Common myeloid progenitor, CD34-positive (primary cell): Measurements from ENCODE around the gene RBM23.
"Not testable (repeated sequence)": the region's sequence is repeated elsewhere in the genome, so short reads cannot be mapped to it uniquely, and the experiment has no call there.

Experiments used
- CTCF ChIA-PET: fragments of 350-600 bp; sonication (Branson Sonifier 250); formaldehyde crosslinking; loops from one replicate; lab custom pipeline; 2021; ENCODE audit warnings: antibody characterized with exemption; lab: Charles Lee
- POLR2A ChIA-PET: fragments of 350-600 bp; sonication (Branson Sonifier 250); formaldehyde crosslinking; loops from one replicate; lab custom pipeline; 2021; ENCODE audit warnings: antibody characterized with exemption; lab: Charles Lee
- DNase-seq, 3 donors: peaks; one replicate each; pipeline versions ENCODE4 v3.0.0 to v3.0.0-alpha.2; 2013
- H3K27ac ChIP-seq, 2 experiments: 1 replicate in 1 of 2; 2 replicates in 1 of 2; pipeline ENCODE4 v1.7.0; 2013; ENCODE audit warnings: inconsistent platforms in 2 of 2, low read length in 2 of 2, mild to moderate bottlenecking in 2 of 2, low read depth in 1 of 2, moderate library complexity in 1 of 2; ENCODE audit not compliant: severe bottlenecking in 2 of 2, insufficient read depth in 1 of 2, poor library complexity in 1 of 2
- H3K27me3 ChIP-seq, 5 experiments: replicated peaks in 2 of 5; 1 replicate in 3 of 5; 2 replicates in 2 of 5; pipeline versions ENCODE4 v1.6.1 to v1.7.0; 2013; ENCODE audit warnings: low read length in 4 of 5, mild to moderate bottlenecking in 2 of 5, moderate library complexity in 2 of 5, inconsistent platforms in 1 of 5; ENCODE audit not compliant: insufficient read depth in 5 of 5, control insufficient read depth in 4 of 5
- H3K36me3 ChIP-seq, 4 experiments: 1 replicate in 2 of 4; 2 replicates in 2 of 4; pipeline versions ENCODE4 v1.6.1 to v1.7.0; 2013; ENCODE audit warnings: low read length in 3 of 4, control low read depth in 1 of 4, mild to moderate bottlenecking in 1 of 4; ENCODE audit not compliant: control insufficient read depth in 4 of 4, insufficient read depth in 4 of 4
- H3K4me1 ChIP-seq, 4 experiments: 1 replicate in 3 of 4; 2 replicates in 1 of 4; pipeline versions ENCODE4 v1.6.1 to v1.7.1; 2013; ENCODE audit warnings: low read length in 3 of 4, mild to moderate bottlenecking in 3 of 4, control low read depth in 1 of 4, inconsistent platforms in 1 of 4, moderate library complexity in 1 of 4; ENCODE audit not compliant: control insufficient read depth in 4 of 4, insufficient read depth in 4 of 4; ENCODE audit errors: control extremely low read depth in 1 of 4
- H3K4me3 ChIP-seq, 7 experiments: 1 replicate in 4 of 7; 2 replicates in 3 of 7; pipeline versions ENCODE4 v1.5.1 to v1.7.0; 2013; ENCODE audit warnings: mild to moderate bottlenecking in 7 of 7, low read length in 6 of 7, moderate library complexity in 6 of 7, inconsistent platforms in 2 of 7, low read depth in 2 of 7, control low read depth in 1 of 7; ENCODE audit not compliant: insufficient read depth in 4 of 7, control insufficient read depth in 1 of 7; ENCODE audit errors: extremely low read depth in 1 of 7
- H3K9me3 ChIP-seq, 5 experiments: 1 replicate in 4 of 5; 2 replicates in 1 of 5; pipeline versions ENCODE4 v1.6.1 to v1.7.1; 2013; ENCODE audit warnings: low read length in 4 of 5, mild to moderate bottlenecking in 2 of 5, inconsistent platforms in 1 of 5, low read depth in 1 of 5, moderate library complexity in 1 of 5; ENCODE audit not compliant: control insufficient read depth in 4 of 5, insufficient read depth in 2 of 5; ENCODE audit errors: control extremely low read depth in 1 of 5
- WGBS: methylation state at CpG from one replicate; pipeline ENCODE4 v1.1.5; 2013; ENCODE audit not compliant: insufficient coverage; 5-methylcytosine and 5-hydroxymethylcytosine counted together

RBM23 gene

DNA sequence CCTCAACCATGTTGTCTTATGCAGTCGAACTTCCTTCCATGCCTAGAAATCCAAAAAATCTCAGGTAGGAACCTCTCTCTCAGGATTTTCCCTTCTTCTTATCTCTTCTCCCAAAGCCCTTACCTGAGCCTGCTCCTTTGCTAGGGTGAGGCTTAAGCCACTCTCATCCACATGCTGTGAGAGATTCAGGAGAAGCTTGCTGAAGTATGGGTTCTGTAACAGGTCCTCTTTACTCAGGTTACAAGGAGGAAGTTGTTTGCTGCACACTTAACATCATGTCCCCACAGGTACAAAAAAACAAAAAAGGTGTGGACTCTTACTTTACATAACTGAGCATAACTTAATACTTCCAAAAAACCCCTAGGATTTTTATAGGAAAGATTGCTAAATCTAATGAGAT is 33.5 kb upstream of the RBM23 start:
- H3K27ac ChIP-seq: no peak overlapping the region
- no peaks in the 10 kb centered on the region for H3K9me3 ChIP-seq
- H3K27me3 ChIP-seq: no peaks in the 10 kb centered on the region
- peaks cover 3 to 24% (median 12%) of the 10 kb centered on the region in 4 experiments for H3K4me1 ChIP-seq
- DNase-seq: no peak
- CTCF ChIA-PET: interaction anchor here (1.1 to 9.2 kb wide), 2 partner anchors 22 to 23 kb away, joined by 5 to 83 read pairs; no protein-coding TSS in a partner anchor
- peak overlapping the region in 1 of 7 experiments; percentile 38 for H3K4me3 ChIP-seq
- H3K36me3 ChIP-seq: peaks cover 9 to 26% (median 19%) of the 10 kb centered on the region in 4 experiments
- WGBS: 100% methylated on average over 1 of the region's 1 CpG
- POLR2A ChIA-PET: no interaction called here

DNA sequence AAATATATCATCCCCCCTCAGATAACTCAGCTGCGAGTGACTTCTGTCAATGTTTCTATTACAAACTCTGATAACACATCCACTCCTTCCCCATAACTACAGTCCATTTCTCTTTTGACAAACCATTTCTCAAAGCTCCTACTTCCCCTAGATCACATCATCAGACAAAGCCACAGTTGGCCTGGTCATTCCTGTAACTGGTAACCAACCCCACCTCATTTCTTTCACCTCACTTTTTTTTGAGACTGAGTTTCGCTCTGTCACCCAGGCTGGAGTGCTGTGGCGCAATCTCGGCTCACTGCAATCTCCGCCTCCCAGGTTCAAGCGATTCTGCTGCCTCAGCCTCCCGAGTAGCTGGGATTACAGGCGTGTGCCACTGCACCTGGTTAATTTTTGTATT is 32.8 kb upstream of the RBM23 start:
- peak in 2 of 3 donors; percentile 22 to 31 for DNase-seq
- not testable (repeated sequence) for H3K27ac ChIP-seq, H3K9me3 ChIP-seq, H3K4me3 ChIP-seq, H3K27me3 ChIP-seq
- 100% methylated on average over 5 of the region's 8 CpGs for WGBS
- peaks cover 15 to 32% (median 24%) of the 10 kb centered on the region in 4 experiments for H3K36me3 ChIP-seq
- ChIA-PET POLR2A (interaction anchor here (0.5 kb wide), 1 partner anchor 25 kb away, joined by 3 read pairs; no protein-coding TSS in a partner anchor), CTCF (interaction anchor here (0.6 to 9.2 kb wide), 7 partner anchors 8 to 43 kb away, joined by 3 to 83 read pairs (median 3); no protein-coding TSS in a partner anchor)
- peaks cover 3 to 20% (median 10%) of the 10 kb centered on the region in 4 experiments for H3K4me1 ChIP-seq

- ChIA-PET POLR2A (no interaction called here), CTCF (interaction anchor here (0.8 to 4.9 kb wide), 6 partner anchors 9 to 113 kb away, joined by 3 to 25 read pairs (median 10); partner anchors contain the start of gene AJUBA)
- Histone ChIP-seq H3K36me3 (peaks cover 13 to 44% (median 26%) of the 10 kb centered on the region in 4 experiments), H3K9me3 (no peaks in the 10 kb centered on the region), H3K4me3 (no peak overlapping the region), H3K27ac (no peak overlapping the region), H3K27me3 (no peaks in the 10 kb centered on the region), H3K4me1 (no peaks in the 10 kb centered on the region)
- WGBS: 100% methylated on average over 3 of the region's 3 CpGs
- no peak for DNase-seq
Measured at GRCh38 chr14:22945642-22946041, 26.7 kb upstream of the RBM23 start.

DNA sequence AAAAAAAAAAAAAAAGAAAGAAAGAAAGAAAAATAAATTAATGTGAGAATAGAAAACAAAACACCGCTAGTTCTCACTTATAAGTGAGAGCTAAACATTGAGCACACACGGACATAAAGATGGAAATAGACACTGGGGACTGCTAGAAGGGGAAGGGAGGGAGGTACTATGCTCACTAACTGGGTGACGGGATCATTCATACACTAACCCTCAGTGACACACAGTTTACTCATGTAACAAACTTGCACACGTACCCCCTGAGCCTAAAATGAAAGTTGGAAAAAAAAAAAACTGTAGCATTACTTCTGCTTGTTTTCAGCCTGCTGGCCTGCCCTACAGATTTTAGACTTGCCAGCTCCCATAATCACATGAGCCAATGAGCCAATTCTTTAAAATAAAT is 20.7 kb upstream of the RBM23 start:
- ChIA-PET POLR2A (no interaction called here), CTCF (interaction anchor here (0.6 to 5.5 kb wide), 6 partner anchors 8 to 1698 kb away, joined by 3 to 25 read pairs (median 3); partner anchors contain the start of gene PRMT5)
- H3K4me1 ChIP-seq: no peaks in the 10 kb centered on the region
- H3K36me3 ChIP-seq: peaks cover 0 to 15% (median 7%) of the 10 kb centered on the region in 4 experiments
- 95% methylated on average over 3 of the region's 4 CpGs for WGBS
- no peak overlapping the region for H3K27ac ChIP-seq
- no peak for DNase-seq
- no peaks in the 10 kb centered on the region for H3K9me3 ChIP-seq
- no peaks in the 10 kb centered on the region for H3K27me3 ChIP-seq
- no peak overlapping the region for H3K4me3 ChIP-seq

GRCh38 chr14:22935156-22935555 is 16.2 kb upstream of the RBM23 start:
- Histone ChIP-seq H3K36me3 (peaks cover 0 to 5% (median 1%) of the 10 kb centered on the region in 4 experiments), H3K27me3 (no peaks in the 10 kb centered on the region), H3K4me3 (no peak overlapping the region), H3K4me1 (peaks cover under 1 to 2% (median 1%) of the 10 kb centered on the region in 4 experiments), H3K9me3 (no peaks in the 10 kb centered on the region), H3K27ac (no peak overlapping the region)
- no CpG with 5 or more reads among the region's 1 CpG for WGBS
- ChIA-PET POLR2A (no interaction called here), CTCF (interaction anchor here (0.6 to 5.5 kb wide), 8 partner anchors 9 to 225 kb away, joined by 3 to 25 read pairs (median 4); no protein-coding TSS in a partner anchor)
- no peak for DNase-seq

- POLR2A ChIA-PET: no interaction called here
- 100% methylated on average over 1 of the region's 3 CpGs for WGBS
- H3K4me3 ChIP-seq: no peak overlapping the region
Measured at GRCh38 chr14:22932146-22932545, 13.2 kb upstream of the RBM23 start.

DNA sequence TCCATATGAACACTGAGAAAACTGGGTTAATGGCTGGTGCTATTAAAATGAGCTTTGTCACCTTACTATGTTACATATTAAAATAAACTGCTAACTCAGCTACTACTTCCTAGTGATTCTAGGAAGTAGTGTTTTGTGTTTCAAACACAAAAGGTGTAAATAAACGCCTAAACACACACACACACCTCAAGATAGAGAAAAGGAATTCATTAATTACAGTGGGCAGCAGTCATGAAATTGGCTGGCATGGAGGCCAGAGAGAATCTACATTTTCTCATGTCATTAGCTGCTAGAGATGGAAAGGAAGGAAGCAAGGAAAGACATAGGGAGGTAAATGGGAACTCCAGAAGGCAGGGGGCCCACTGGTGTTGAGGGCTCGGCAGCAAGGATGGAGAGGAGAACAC is 11.0 kb upstream of the RBM23 start:
- H3K27ac ChIP-seq: peak overlapping the region; percentile 51 to 85
- peak overlapping the region; percentile 54 to 100 (median 94) for H3K4me3 ChIP-seq
- CTCF ChIA-PET: interaction anchor here (0.6 to 4.1 kb wide), 25 partner anchors 9 to 133 kb away, joined by 3 to 28 read pairs (median 5); partner anchors contain the start of genes AJUBA, CDH24, HAUS4 and RBM23
- peaks cover 4 to 19% (median 12%) of the 10 kb centered on the region in 4 experiments for H3K36me3 ChIP-seq
- WGBS: 0% methylated on average over 1 of the region's 2 CpGs
- POLR2A ChIA-PET: interaction anchor here (0.6 to 2.2 kb wide), 4 partner anchors 11 to 53 kb away, joined by 3 to 14 read pairs (median 4); partner anchors contain the start of gene RBM23
- no peaks in the 10 kb centered on the region for H3K9me3 ChIP-seq
- peaks cover 5 to 18% (median 18%) of the 10 kb centered on the region in 4 experiments for H3K4me1 ChIP-seq
- H3K27me3 ChIP-seq: no peaks in the 10 kb centered on the region
- DNase-seq: no peak

More at GRCh38 chr14:22932146-22932545, 13.2 kb upstream of the RBM23 start:
- H3K4me1 ChIP-seq: peaks cover 5 to 18% (median 18%) of the 10 kb centered on the region in 4 experiments
- no peak overlapping the region for H3K27ac ChIP-seq
- peaks cover 0 to 3% (median under 1%) of the 10 kb centered on the region in 4 experiments for H3K36me3 ChIP-seq
- CTCF ChIA-PET: interaction anchor here (1.1 to 4.1 kb wide), 3 partner anchors 13 to 49 kb away, joined by 3 to 18 read pairs (median 3); no protein-coding TSS in a partner anchor
- no peaks in the 10 kb centered on the region for H3K9me3 ChIP-seq
- no peaks in the 10 kb centered on the region for H3K27me3 ChIP-seq
- DNase-seq: no peak
